NCI-H1694 (cell line): ENCODE measurements around the gene COX10.
"Not testable (repeated sequence)": the region's sequence is repeated elsewhere in the genome, so short reads cannot be mapped to it uniquely, and the experiment has no call there.

ENCODE experiments used
- DNase-seq: peaks from one replicate; lab custom pipeline; 2025; lab: John Stamatoyannopoulos, UW

The COX10 gene

GRCh38 chr17:14205380-14205779 lies 136.1 kb downstream of the COX10 start:
- no peak for DNase-seq

- no peak for DNase-seq
Observed at GRCh38 chr17:14205992-14206461, 136.7 kb downstream of the COX10 start.

- DNase-seq: no peak
Observed at GRCh38 chr17:14206891-14207290, 137.6 kb downstream of the COX10 start.

GRCh38 chr17:14207791-14208190 lies 138.5 kb downstream of the COX10 start:
- DNase-seq: no peak

- DNase-seq: no peak
Observed at GRCh38 chr17:14209215-14209614, 139.9 kb downstream of the COX10 start.

GRCh38 chr17:14211246-14211645 lies 141.9 kb downstream of the COX10 start:
- DNase-seq: no peak

GRCh38 chr17:14211801-14212200 lies 142.5 kb downstream of the COX10 start:
- no peak for DNase-seq

- no peak for DNase-seq
Observed at GRCh38 chr17:14212401-14212800, 143.1 kb downstream of the COX10 start.

GRCh38 chr17:14214271-14214670 lies 145.0 kb downstream of the COX10 start:
- DNase-seq: no peak

- DNase-seq: no peak
Observed at GRCh38 chr17:14222611-14223010, 153.3 kb downstream of the COX10 start.

- DNase-seq: no peak
Observed at GRCh38 chr17:14225254-14225980, 156.1 kb downstream of the COX10 start.

GRCh38 chr17:14227052-14227451 lies 157.7 kb downstream of the COX10 start:
- no peak for DNase-seq

- DNase-seq: no peak
Observed at GRCh38 chr17:14228903-14229302, 159.6 kb downstream of the COX10 start.

GRCh38 chr17:14231187-14231586 lies 161.9 kb downstream of the COX10 start:
- DNase-seq: not testable (repeated sequence)

- DNase-seq: not testable (repeated sequence)
Observed at GRCh38 chr17:14235047-14235446, 165.7 kb downstream of the COX10 start.

GRCh38 chr17:14236032-14236431 lies 166.7 kb downstream of the COX10 start:
- DNase-seq: not testable (repeated sequence)

GRCh38 chr17:14236762-14237161 lies 167.5 kb downstream of the COX10 start, which contains the start of gene CDRT15:
Gene CDRT15 (minus strand): TSS chr17:14236862. CDS start chr17:14236833, 29 bp downstream.
- not testable (repeated sequence) for DNase-seq

GRCh38 chr17:14239271-14239670 lies 170.0 kb downstream of the COX10 start:
- DNase-seq: not testable (repeated sequence)

- no peak for DNase-seq
Observed at GRCh38 chr17:14245002-14245401, 175.7 kb downstream of the COX10 start.

GRCh38 chr17:14245629-14246028 lies 176.3 kb downstream of the COX10 start:
- DNase-seq: no peak
